GM12875 (cell line): Measurements from ENCODE around the gene SETBP1.

ENCODE experiments used
- H3K4me3 ChIP-seq: one replicate; pipeline ENCODE4 v1.5.1; 2011; ENCODE audit warnings: low read depth, low read length, control low read depth
- TF ChIP-seq, protein P1 (sequence below): IDR thresholded peaks from 2 replicates; pipeline ENCODE4 v1.5.1; 2011; ENCODE audit warnings: low read depth, mild to moderate bottlenecking, control low read depth, inconsistent platforms, low read length, moderate library complexity, borderline replicate concordance; ENCODE audit not compliant: insufficient read depth

SETBP1 gene

DNA sequence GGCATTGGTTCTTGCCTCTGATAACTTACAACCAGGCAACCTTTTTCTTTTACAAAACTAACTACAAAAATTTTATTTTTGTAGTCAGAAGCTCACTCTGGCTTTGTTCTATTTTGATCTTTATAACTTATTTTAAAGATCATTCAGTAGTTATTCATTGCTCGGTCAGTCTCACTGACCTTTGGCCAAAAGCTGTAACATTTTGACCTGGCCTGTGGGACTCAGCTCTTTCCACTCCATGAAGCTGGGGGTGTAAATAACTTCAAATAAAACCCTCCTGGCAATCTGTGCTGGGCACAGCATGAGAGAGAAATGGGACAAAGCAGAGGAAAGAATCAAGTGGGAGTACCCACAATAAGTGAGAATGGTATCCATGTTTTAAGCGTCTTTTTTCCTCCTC, 380.7 kb downstream of the SETBP1 start:
- no peak overlapping the region for H3K4me3 ChIP-seq
- TF ChIP-seq, protein P1, sequence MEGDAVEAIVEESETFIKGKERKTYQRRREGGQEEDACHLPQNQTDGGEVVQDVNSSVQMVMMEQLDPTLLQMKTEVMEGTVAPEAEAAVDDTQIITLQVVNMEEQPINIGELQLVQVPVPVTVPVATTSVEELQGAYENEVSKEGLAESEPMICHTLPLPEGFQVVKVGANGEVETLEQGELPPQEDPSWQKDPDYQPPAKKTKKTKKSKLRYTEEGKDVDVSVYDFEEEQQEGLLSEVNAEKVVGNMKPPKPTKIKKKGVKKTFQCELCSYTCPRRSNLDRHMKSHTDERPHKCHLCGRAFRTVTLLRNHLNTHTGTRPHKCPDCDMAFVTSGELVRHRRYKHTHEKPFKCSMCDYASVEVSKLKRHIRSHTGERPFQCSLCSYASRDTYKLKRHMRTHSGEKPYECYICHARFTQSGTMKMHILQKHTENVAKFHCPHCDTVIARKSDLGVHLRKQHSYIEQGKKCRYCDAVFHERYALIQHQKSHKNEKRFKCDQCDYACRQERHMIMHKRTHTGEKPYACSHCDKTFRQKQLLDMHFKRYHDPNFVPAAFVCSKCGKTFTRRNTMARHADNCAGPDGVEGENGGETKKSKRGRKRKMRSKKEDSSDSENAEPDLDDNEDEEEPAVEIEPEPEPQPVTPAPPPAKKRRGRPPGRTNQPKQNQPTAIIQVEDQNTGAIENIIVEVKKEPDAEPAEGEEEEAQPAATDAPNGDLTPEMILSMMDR = no peak

GRCh38 chr18:45063246-45064038, 382.8 kb downstream of the SETBP1 start:
- no peak overlapping the region for H3K4me3 ChIP-seq
- TF ChIP-seq, protein P1 = no peak

GRCh38 chr18:45066210-45066609, 385.5 kb downstream of the SETBP1 start:
- TF ChIP-seq, protein P1 = no peak
- no peak overlapping the region for H3K4me3 ChIP-seq

GRCh38 chr18:45066886-45067285, 386.2 kb downstream of the SETBP1 start:
- TF ChIP-seq, protein P1 = no peak
- no peak overlapping the region for H3K4me3 ChIP-seq

GRCh38 chr18:45068400-45069094, 387.9 kb downstream of the SETBP1 start:
- H3K4me3 ChIP-seq = no peak overlapping the region
- TF ChIP-seq, protein P1 = no peak

DNA sequence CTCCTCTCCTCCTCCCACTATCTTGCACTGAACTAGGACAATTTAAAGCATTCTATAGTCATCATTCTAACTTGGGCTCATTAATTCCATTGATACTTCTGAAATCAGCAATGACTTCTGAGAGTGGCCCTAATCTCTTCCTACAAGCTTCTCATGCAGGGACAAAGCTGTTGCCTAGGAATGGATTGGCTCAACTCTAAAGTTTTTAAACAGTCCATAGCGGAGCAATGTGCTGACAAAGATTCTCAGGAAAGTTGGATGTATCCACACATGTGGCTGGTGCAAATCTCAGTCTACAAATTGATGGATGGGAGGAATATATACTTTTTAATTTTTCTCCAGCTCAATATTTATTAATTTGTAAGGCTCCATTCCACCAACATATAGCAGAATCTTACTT, 388.9 kb downstream of the SETBP1 start:
- TF ChIP-seq, protein P1 = no peak
- no peak overlapping the region for H3K4me3 ChIP-seq

DNA sequence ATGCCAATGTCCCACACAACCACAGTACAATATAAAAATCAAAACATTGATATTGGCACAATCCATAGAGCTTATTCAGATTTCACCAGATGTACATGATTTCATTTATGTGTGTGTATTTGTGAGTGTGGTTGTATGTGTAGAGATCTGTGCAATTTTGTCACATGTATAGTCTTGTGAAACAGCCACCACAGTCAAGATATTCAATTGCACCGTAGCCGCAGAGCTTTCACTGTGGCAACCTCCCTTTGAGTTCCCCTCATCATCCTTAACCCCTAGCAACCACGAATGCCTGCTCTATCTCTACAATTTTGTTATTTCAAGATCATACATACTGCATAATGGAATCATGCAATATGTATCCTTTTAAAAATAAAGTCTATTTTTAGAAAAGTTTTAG, 391.3 kb downstream of the SETBP1 start:
- TF ChIP-seq, protein P1 = no peak
- no peak overlapping the region for H3K4me3 ChIP-seq
